GM23338 (cell line): ENCODE data around the gene GALNT1. TPM values are rescaled to one million over a fixed set of nuclear protein-coding genes. Genes with fewer than 3 reads are reported as not detected.

Experiments used
- ATAC-seq: fragments of 200-7000 bp; cut with Tn5 transposase; 3 replicates; pipeline ENCODE4 v1.9.1; 2020
- DNase-seq: peaks from one replicate; pipeline ENCODE4 v3.0.0-alpha.2; 2015; ENCODE audit warnings: low spot score
- H2AFZ ChIP-seq: fragments of 200-600 bp; sonication (generic); 2 replicates; pipeline ENCODE4 v1.8.0; 2016; ENCODE audit warnings: antibody characterized with exemption, mild to moderate bottlenecking, moderate library complexity
- H3F3A ChIP-seq: fragments of 200-600 bp; sonication (generic); replicated peaks from 2 replicates; pipeline ENCODE4 v1.8.0; 2017; ENCODE audit warnings: antibody characterized with exemption, mixed run types, low read depth
- H3K27ac ChIP-seq: fragments of 200-600 bp; sonication (generic); 2 replicates; pipeline ENCODE4 v1.6.1; 2016; ENCODE audit warnings: low read depth
- H3K27me3 ChIP-seq: fragments of 200-600 bp; sonication (generic); 2 replicates; pipeline ENCODE4 v1.8.0; 2016; ENCODE audit warnings: mild to moderate bottlenecking, mixed run types, moderate library complexity; ENCODE audit not compliant: insufficient read depth
- H3K36me3 ChIP-seq: fragments of 200-600 bp; sonication (generic); 2 replicates; pipeline ENCODE4 v1.8.0; 2016; ENCODE audit warnings: mild to moderate bottlenecking; ENCODE audit not compliant: insufficient read depth
- H3K4me1 ChIP-seq: fragments of 200-600 bp; sonication (generic); 2 replicates; pipeline ENCODE4 v1.8.0; 2016; ENCODE audit warnings: mild to moderate bottlenecking, moderate library complexity; ENCODE audit not compliant: insufficient read depth
- H3K4me2 ChIP-seq: fragments of 200-600 bp; sonication (generic); 2 replicates; pipeline ENCODE4 v1.7.1; 2017; ENCODE audit warnings: mixed run types
- H3K4me3 ChIP-seq: fragments of 200-600 bp; sonication (generic); 2 replicates; pipeline ENCODE4 v1.6.1; 2016; ENCODE audit warnings: mixed run types
- H3K79me2 ChIP-seq: fragments of 200-600 bp; sonication (generic); replicated peaks from 2 replicates; pipeline ENCODE4 v1.8.0; 2017; ENCODE audit warnings: mild to moderate bottlenecking; ENCODE audit not compliant: insufficient read depth
- H3K9me2 ChIP-seq: fragments of 200-600 bp; sonication (generic); 2 replicates; pipeline ENCODE4 v1.8.0; 2017; ENCODE audit not compliant: insufficient read depth
- H4K20me1 ChIP-seq: fragments of 200-600 bp; sonication (generic); replicated peaks from 2 replicates; pipeline ENCODE4 v1.8.0; 2017; ENCODE audit warnings: mild to moderate bottlenecking; ENCODE audit not compliant: insufficient read depth
- H3K27ac Mint-ChIP-seq: 2 replicates; pipeline ENCODE4 v1.8.0; 2020; ENCODE audit warnings: inconsistent platforms, mild to moderate bottlenecking, moderate library complexity, mixed read lengths
- H3K27me3 Mint-ChIP-seq: 3 replicates; pipeline ENCODE4 v1.8.0; 2022; ENCODE audit warnings: low read depth, mild to moderate bottlenecking, moderate library complexity, mixed read lengths, inconsistent platforms; ENCODE audit not compliant: insufficient read depth, poor library complexity
- H3K36me3 Mint-ChIP-seq: 3 replicates; pipeline ENCODE4 v1.8.0; 2021; ENCODE audit warnings: low read depth, mild to moderate bottlenecking, inconsistent platforms, moderate library complexity, mixed read lengths
- H3K4me1 Mint-ChIP-seq: 3 replicates; pipeline ENCODE4 v1.8.0; 2020; ENCODE audit warnings: mild to moderate bottlenecking, inconsistent platforms, mixed read lengths
- H3K4me3 Mint-ChIP-seq: 3 replicates; pipeline ENCODE4 v1.8.0; 2021; ENCODE audit warnings: moderate library complexity, mild to moderate bottlenecking, inconsistent platforms, mixed read lengths
- H3K9me3 Mint-ChIP-seq: 3 replicates; pipeline ENCODE4 v1.8.0; 2020; ENCODE audit warnings: moderate library complexity, mild to moderate bottlenecking, inconsistent platforms, mixed read lengths
- CTCF ChIP-seq, 2 experiments: fragments of 200-600 bp in 1 of 2; sonication (generic) in 1 of 2; conservative IDR thresholded peaks; 2 replicates each; pipeline versions ENCODE4 v1.5.1 to v1.6.1; 2016 to 2017; ENCODE audit warnings: antibody characterized with exemption in 2 of 2, low read depth in 2 of 2, mild to moderate bottlenecking in 2 of 2, moderate library complexity in 1 of 2
- ETS1 ChIP-seq: IDR thresholded peaks from 2 replicates; pipeline ENCODE4 v1.6.1; 2016; ENCODE audit warnings: antibody characterized with exemption
- EZH2 ChIP-seq: fragments of 200-600 bp; sonication (generic); IDR thresholded peaks from one replicate; pipeline ENCODE4 v1.8.0; 2017; ENCODE audit warnings: antibody characterized with exemption, mild to moderate bottlenecking, low read depth; ENCODE audit not compliant: unreplicated experiment
- EZH2phosphoT487 ChIP-seq: fragments of 200-600 bp; sonication (generic); IDR thresholded peaks from one replicate; pipeline ENCODE4 v1.8.1; 2018; ENCODE audit warnings: antibody characterized with exemption; ENCODE audit not compliant: unreplicated experiment
- JUNB ChIP-seq: IDR thresholded peaks from one replicate; pipeline ENCODE4 v1.6.1; 2016; ENCODE audit warnings: antibody characterized with exemption; ENCODE audit not compliant: unreplicated experiment
- NANOG ChIP-seq: IDR thresholded peaks from 2 replicates; pipeline ENCODE4 v1.6.1; 2016; ENCODE audit warnings: antibody characterized with exemption, borderline replicate concordance
- REST ChIP-seq: IDR thresholded peaks from one replicate; pipeline ENCODE4 v1.6.1; 2018; ENCODE audit warnings: antibody characterized with exemption; ENCODE audit not compliant: unreplicated experiment
- STAT1 ChIP-seq: IDR thresholded peaks from one replicate; pipeline ENCODE4 v1.6.1; 2016; ENCODE audit warnings: antibody characterized with exemption; ENCODE audit not compliant: unreplicated experiment
- ZNF114 ChIP-seq: fragments of 250-450 bp; sonication (Bioruptor Pico); IDR thresholded peaks from 2 replicates; pipeline ENCODE4 v1.5.0; 2020; ENCODE audit warnings: mild to moderate bottlenecking, moderate library complexity
- ZNF331 ChIP-seq: fragments of 250-450 bp; sonication (Bioruptor Pico); IDR thresholded peaks from 2 replicates; pipeline ENCODE4 v1.5.0; 2020; ENCODE audit warnings: low read depth, mild to moderate bottlenecking, moderate library complexity
- polyA plus RNA-seq: library from polyadenylated mRNA; unstranded; fragments of >200 nt; fragmentation: Nextera tagmentation; extraction: Ambion mirVana; gene quantifications from 2 replicates; pipeline ENCODE4 v1.2.1, GENCODE V29; 2016
- total RNA-seq: library from RNA; depleted of rRNA; stranded (reverse); fragments of >200 nt; shearing (Covaris generic); gene quantifications from 2 replicates; pipeline ENCODE4 v1.2.3, GENCODE V29; 2014
- TF ChIP-seq, protein P1 (sequence below): fragments of 250-450 bp; sonication (Bioruptor Pico); IDR thresholded peaks from 2 replicates; pipeline ENCODE4 v1.5.0; 2020; ENCODE audit warnings: mild to moderate bottlenecking, moderate library complexity

Gene GALNT1
- total and polyA plus RNA-seq, 2 experiments from 2014 or later: 37.4 to 60.8 TPM

DNA sequence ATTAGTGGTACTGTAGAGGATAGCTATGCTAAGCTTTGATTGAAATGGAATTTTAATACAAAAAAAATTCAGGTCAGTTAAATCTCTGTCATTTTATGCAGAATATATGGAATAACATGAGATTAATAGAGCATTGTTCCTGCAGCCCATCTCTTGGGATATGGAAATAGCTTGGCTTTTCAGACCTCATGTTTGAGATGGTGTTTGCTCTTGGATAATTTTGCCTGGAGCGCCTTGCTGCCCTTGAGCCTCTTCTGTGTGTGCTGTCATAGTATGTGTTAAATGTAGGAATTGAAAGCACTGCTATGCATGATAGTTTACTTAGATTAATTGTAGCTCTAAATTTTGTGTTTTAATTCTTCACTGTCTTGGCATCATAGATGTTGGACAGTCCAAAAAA lies 27.7 kb downstream of the GALNT1 start:
- no peak for ATAC-seq
- Histone ChIP-seq H3K36me3 (no peaks in the 10 kb centered on the region), H4K20me1 (peaks cover 8% of the 10 kb centered on the region; the same call in 1 of the 2 replicates), H3K9me2 (no peaks in the 10 kb centered on the region; the same call in 1 of the 2 replicates), H3K79me2 (peaks cover 96% of the 10 kb centered on the region), H3K27me3 (no peaks in the 10 kb centered on the region), H3F3A (no peaks in the 10 kb centered on the region), H3K4me1 (peaks cover 12% of the 10 kb centered on the region), H3K4me3 (no peak overlapping the region), H2AFZ (no peak overlapping the region), H3K27ac (no peak overlapping the region), H3K4me2 (no peak overlapping the region)
- H3K27ac Mint-ChIP-seq: no peak overlapping the region
- H3K9me3 Mint-ChIP-seq: no peaks in the 10 kb centered on the region
- H3K36me3 Mint-ChIP-seq: no peaks in the 10 kb centered on the region
- peaks cover 1% of the 10 kb centered on the region for H3K27me3 Mint-ChIP-seq
- peaks cover 46% of the 10 kb centered on the region for H3K4me1 Mint-ChIP-seq
- DNase-seq: no peak
- no peak overlapping the region for H3K4me3 Mint-ChIP-seq
- TF ChIP-seq CTCF (conservative IDR thresholded peaks at IDR 0.05; ENCODE audit: low read depth in 2 of 2) (no peak), ZNF114 (CRISPR knock-in tag) (no peak), REST (no peak), NANOG (no peak), ETS1 (no peak), STAT1 (no peak), ZNF331 (CRISPR knock-in tag) (no peak), JUNB (no peak), EZH2phosphoT487 (no peak), EZH2 (no peak)
- TF ChIP-seq, protein P1, sequence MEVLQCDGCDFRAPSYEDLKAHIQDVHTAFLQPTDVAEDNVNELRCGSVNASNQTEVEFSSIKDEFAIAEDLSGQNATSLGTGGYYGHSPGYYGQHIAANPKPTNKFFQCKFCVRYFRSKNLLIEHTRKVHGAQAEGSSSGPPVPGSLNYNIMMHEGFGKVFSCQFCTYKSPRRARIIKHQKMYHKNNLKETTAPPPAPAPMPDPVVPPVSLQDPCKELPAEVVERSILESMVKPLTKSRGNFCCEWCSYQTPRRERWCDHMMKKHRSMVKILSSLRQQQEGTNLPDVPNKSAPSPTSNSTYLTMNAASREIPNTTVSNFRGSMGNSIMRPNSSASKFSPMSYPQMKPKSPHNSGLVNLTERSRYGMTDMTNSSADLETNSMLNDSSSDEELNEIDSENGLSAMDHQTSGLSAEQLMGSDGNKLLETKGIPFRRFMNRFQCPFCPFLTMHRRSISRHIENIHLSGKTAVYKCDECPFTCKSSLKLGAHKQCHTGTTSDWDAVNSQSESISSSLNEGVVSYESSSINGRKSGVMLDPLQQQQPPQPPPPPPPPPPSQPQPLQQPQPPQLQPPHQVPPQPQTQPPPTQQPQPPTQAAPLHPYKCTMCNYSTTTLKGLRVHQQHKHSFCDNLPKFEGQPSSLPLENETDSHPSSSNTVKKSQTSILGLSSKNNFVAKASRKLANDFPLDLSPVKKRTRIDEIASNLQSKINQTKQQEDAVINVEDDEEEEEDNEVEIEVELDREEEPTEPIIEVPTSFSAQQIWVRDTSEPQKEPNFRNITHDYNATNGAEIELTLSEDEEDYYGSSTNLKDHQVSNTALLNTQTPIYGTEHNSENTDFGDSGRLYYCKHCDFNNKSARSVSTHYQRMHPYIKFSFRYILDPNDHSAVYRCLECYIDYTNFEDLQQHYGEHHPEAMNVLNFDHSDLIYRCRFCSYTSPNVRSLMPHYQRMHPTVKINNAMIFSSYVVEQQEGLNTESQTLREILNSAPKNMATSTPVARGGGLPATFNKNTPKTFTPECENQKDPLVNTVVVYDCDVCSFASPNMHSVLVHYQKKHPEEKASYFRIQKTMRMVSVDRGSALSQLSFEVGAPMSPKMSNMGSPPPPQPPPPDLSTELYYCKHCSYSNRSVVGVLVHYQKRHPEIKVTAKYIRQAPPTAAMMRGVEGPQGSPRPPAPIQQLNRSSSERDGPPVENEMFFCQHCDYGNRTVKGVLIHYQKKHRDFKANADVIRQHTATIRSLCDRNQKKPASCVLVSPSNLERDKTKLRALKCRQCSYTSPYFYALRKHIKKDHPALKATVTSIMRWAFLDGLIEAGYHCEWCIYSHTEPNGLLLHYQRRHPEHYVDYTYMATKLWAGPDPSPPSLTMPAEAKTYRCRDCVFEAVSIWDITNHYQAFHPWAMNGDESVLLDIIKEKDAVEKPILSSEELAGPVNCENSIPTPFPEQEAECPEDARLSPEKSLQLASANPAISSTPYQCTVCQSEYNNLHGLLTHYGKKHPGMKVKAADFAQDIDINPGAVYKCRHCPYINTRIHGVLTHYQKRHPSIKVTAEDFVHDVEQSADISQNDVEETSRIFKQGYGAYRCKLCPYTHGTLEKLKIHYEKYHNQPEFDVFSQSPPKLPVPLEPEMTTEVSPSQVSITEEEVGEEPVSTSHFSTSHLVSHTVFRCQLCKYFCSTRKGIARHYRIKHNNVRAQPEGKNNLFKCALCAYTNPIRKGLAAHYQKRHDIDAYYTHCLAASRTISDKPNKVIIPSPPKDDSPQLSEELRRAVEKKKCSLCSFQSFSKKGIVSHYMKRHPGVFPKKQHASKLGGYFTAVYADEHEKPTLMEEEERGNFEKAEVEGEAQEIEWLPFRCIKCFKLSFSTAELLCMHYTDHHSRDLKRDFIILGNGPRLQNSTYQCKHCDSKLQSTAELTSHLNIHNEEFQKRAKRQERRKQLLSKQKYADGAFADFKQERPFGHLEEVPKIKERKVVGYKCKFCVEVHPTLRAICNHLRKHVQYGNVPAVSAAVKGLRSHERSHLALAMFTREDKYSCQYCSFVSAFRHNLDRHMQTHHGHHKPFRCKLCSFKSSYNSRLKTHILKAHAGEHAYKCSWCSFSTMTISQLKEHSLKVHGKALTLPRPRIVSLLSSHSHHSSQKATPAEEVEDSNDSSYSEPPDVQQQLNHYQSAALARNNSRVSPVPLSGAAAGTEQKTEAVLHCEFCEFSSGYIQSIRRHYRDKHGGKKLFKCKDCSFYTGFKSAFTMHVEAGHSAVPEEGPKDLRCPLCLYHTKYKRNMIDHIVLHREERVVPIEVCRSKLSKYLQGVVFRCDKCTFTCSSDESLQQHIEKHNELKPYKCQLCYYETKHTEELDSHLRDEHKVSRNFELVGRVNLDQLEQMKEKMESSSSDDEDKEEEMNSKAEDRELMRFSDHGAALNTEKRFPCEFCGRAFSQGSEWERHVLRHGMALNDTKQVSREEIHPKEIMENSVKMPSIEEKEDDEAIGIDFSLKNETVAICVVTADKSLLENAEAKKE: no peak
